GM23338 (cell line): ENCODE results near the gene RHOA. TPM values are rescaled to one million over a fixed set of nuclear protein-coding genes. Genes with fewer than 3 reads are reported as not detected.

ENCODE experiments used
- ATAC-seq: fragments of 200-7000 bp; cut with Tn5 transposase; 3 replicates; pipeline ENCODE4 v1.9.1; 2020
- DNase-seq: peaks from one replicate; pipeline ENCODE4 v3.0.0-alpha.2; 2015; ENCODE audit warnings: low spot score
- H2AFZ ChIP-seq: fragments of 200-600 bp; sonication (generic); 2 replicates; pipeline ENCODE4 v1.8.0; 2016; ENCODE audit warnings: antibody characterized with exemption, mild to moderate bottlenecking, moderate library complexity
- H3F3A ChIP-seq: fragments of 200-600 bp; sonication (generic); replicated peaks from 2 replicates; pipeline ENCODE4 v1.8.0; 2017; ENCODE audit warnings: antibody characterized with exemption, mixed run types, low read depth
- H3K27ac ChIP-seq: fragments of 200-600 bp; sonication (generic); 2 replicates; pipeline ENCODE4 v1.6.1; 2016; ENCODE audit warnings: low read depth
- H3K27me3 ChIP-seq: fragments of 200-600 bp; sonication (generic); 2 replicates; pipeline ENCODE4 v1.8.0; 2016; ENCODE audit warnings: mild to moderate bottlenecking, mixed run types, moderate library complexity; ENCODE audit not compliant: insufficient read depth
- H3K36me3 ChIP-seq: fragments of 200-600 bp; sonication (generic); 2 replicates; pipeline ENCODE4 v1.8.0; 2016; ENCODE audit warnings: mild to moderate bottlenecking; ENCODE audit not compliant: insufficient read depth
- H3K4me1 ChIP-seq: fragments of 200-600 bp; sonication (generic); 2 replicates; pipeline ENCODE4 v1.8.0; 2016; ENCODE audit warnings: mild to moderate bottlenecking, moderate library complexity; ENCODE audit not compliant: insufficient read depth
- H3K4me2 ChIP-seq: fragments of 200-600 bp; sonication (generic); 2 replicates; pipeline ENCODE4 v1.7.1; 2017; ENCODE audit warnings: mixed run types
- H3K4me3 ChIP-seq: fragments of 200-600 bp; sonication (generic); 2 replicates; pipeline ENCODE4 v1.6.1; 2016; ENCODE audit warnings: mixed run types
- H3K79me2 ChIP-seq: fragments of 200-600 bp; sonication (generic); replicated peaks from 2 replicates; pipeline ENCODE4 v1.8.0; 2017; ENCODE audit warnings: mild to moderate bottlenecking; ENCODE audit not compliant: insufficient read depth
- H3K9me2 ChIP-seq: fragments of 200-600 bp; sonication (generic); 2 replicates; pipeline ENCODE4 v1.8.0; 2017; ENCODE audit not compliant: insufficient read depth
- H4K20me1 ChIP-seq: fragments of 200-600 bp; sonication (generic); replicated peaks from 2 replicates; pipeline ENCODE4 v1.8.0; 2017; ENCODE audit warnings: mild to moderate bottlenecking; ENCODE audit not compliant: insufficient read depth
- H3K27ac Mint-ChIP-seq: 2 replicates; pipeline ENCODE4 v1.8.0; 2020; ENCODE audit warnings: inconsistent platforms, mild to moderate bottlenecking, moderate library complexity, mixed read lengths
- H3K27me3 Mint-ChIP-seq: 3 replicates; pipeline ENCODE4 v1.8.0; 2022; ENCODE audit warnings: low read depth, mild to moderate bottlenecking, moderate library complexity, mixed read lengths, inconsistent platforms; ENCODE audit not compliant: insufficient read depth, poor library complexity
- H3K36me3 Mint-ChIP-seq: 3 replicates; pipeline ENCODE4 v1.8.0; 2021; ENCODE audit warnings: low read depth, mild to moderate bottlenecking, inconsistent platforms, moderate library complexity, mixed read lengths
- H3K4me1 Mint-ChIP-seq: 3 replicates; pipeline ENCODE4 v1.8.0; 2020; ENCODE audit warnings: mild to moderate bottlenecking, inconsistent platforms, mixed read lengths
- H3K4me3 Mint-ChIP-seq: 3 replicates; pipeline ENCODE4 v1.8.0; 2021; ENCODE audit warnings: moderate library complexity, mild to moderate bottlenecking, inconsistent platforms, mixed read lengths
- H3K9me3 Mint-ChIP-seq: 3 replicates; pipeline ENCODE4 v1.8.0; 2020; ENCODE audit warnings: moderate library complexity, mild to moderate bottlenecking, inconsistent platforms, mixed read lengths
- CREB1 ChIP-seq: fragments of 250-450 bp; sonication (Bioruptor Pico); IDR thresholded peaks from 2 replicates; pipeline ENCODE4 v1.5.0; 2020; ENCODE audit warnings: low read depth, mild to moderate bottlenecking, moderate library complexity
- EZH2 ChIP-seq: fragments of 200-600 bp; sonication (generic); IDR thresholded peaks from one replicate; pipeline ENCODE4 v1.8.0; 2017; ENCODE audit warnings: antibody characterized with exemption, mild to moderate bottlenecking, low read depth; ENCODE audit not compliant: unreplicated experiment
- EZH2phosphoT487 ChIP-seq: fragments of 200-600 bp; sonication (generic); IDR thresholded peaks from one replicate; pipeline ENCODE4 v1.8.1; 2018; ENCODE audit warnings: antibody characterized with exemption; ENCODE audit not compliant: unreplicated experiment
- JUNB ChIP-seq: IDR thresholded peaks from one replicate; pipeline ENCODE4 v1.6.1; 2016; ENCODE audit warnings: antibody characterized with exemption; ENCODE audit not compliant: unreplicated experiment
- STAT1 ChIP-seq: IDR thresholded peaks from one replicate; pipeline ENCODE4 v1.6.1; 2016; ENCODE audit warnings: antibody characterized with exemption; ENCODE audit not compliant: unreplicated experiment
- ZNF114 ChIP-seq: fragments of 250-450 bp; sonication (Bioruptor Pico); IDR thresholded peaks from 2 replicates; pipeline ENCODE4 v1.5.0; 2020; ENCODE audit warnings: mild to moderate bottlenecking, moderate library complexity
- ZNF331 ChIP-seq: fragments of 250-450 bp; sonication (Bioruptor Pico); IDR thresholded peaks from 2 replicates; pipeline ENCODE4 v1.5.0; 2020; ENCODE audit warnings: low read depth, mild to moderate bottlenecking, moderate library complexity
- polyA plus RNA-seq: library from polyadenylated mRNA; unstranded; fragments of >200 nt; fragmentation: Nextera tagmentation; extraction: Ambion mirVana; gene quantifications from 2 replicates; pipeline ENCODE4 v1.2.1, GENCODE V29; 2016
- total RNA-seq: library from RNA; depleted of rRNA; stranded (reverse); fragments of >200 nt; shearing (Covaris generic); gene quantifications from 2 replicates; pipeline ENCODE4 v1.2.3, GENCODE V29; 2014

The RHOA gene
- total and polyA plus RNA-seq, 2 experiments from 2014 or later = 248 to 373 TPM

DNA sequence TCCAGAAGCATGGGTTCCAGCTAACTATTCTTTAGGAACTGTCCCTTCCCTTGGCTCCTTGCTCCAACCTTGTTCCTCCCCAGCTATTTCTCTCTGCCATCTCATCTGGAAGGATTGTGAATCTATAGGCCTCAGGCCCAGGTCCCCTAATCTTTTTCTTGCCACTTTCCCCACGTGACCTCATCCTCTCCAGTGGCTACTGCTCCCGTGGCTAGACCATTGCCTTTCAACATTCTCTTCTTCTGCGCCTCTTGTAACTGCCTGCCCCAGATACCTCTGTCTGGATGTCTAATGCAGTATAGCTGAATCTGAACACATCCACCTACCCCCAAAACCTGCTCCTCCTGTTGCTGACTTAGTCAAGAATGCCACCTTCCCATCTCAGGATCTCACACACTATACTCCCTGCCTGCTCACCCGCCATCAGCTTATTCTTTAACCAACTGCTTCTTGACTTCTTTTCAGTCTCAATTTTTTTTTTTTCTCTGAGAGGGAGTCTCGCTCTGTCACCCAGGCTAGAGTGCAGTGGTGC, 58.8 kb downstream of the RHOA start:
- H3K4me3 Mint-ChIP-seq = no peak overlapping the region
- no peaks in the 10 kb centered on the region for H3K27me3 ChIP-seq

DNA sequence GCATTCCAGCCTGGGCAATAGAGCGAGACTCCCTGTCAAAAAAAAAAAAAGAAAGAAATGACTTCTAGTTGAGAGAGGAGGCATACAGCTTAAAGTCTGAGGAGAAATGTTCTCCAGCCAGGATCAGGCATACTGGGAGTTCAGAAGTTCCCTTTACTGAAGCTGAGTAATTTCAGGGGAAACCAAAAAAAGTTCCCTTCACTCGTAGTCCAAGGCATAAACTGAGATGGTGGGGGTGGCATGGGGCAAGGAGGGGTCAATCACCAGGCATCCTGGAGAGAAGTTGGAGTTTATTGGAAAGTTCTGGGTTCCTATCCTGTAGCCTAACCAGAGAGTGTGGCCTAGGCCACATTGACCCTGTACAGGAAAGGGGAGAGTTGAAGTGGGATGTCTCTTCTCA, 59.5 kb downstream of the RHOA start:
- Histone ChIP-seq H3K27me3 (no peaks in the 10 kb centered on the region), H3K4me2 (no peak overlapping the region), H3F3A (0 out of 2 replicates have a peak, but pooled peaks cover 4% of the 10 kb centered on the region), H3K4me3 (no peak overlapping the region), H3K79me2 (peaks cover 11% of the 10 kb centered on the region), H3K27ac (no peak overlapping the region), H2AFZ (no peak overlapping the region), H3K36me3 (peaks cover 7% of the 10 kb centered on the region), H3K4me1 (0 out of 2 replicates have a peak, but pooled peaks cover 4% of the 10 kb centered on the region), H4K20me1 (peaks cover 7% of the 10 kb centered on the region), H3K9me2 (no peaks in the 10 kb centered on the region)
- DNase-seq (no peak), ATAC-seq (no peak)
- Mint-ChIP-seq H3K4me1 (peaks cover 9% of the 10 kb centered on the region), H3K36me3 (peaks cover 34% of the 10 kb centered on the region), H3K27ac (no peak overlapping the region), H3K27me3 (peaks cover 9% of the 10 kb centered on the region), H3K9me3 (peaks cover 2% of the 10 kb centered on the region; the same call in 1 of the 3 replicates), H3K4me3 (no peak overlapping the region)
- TF ChIP-seq EZH2phosphoT487 (no peak), CREB1 (CRISPR knock-in tag) (no peak)

More for the DNA sequence above, 58.8 kb downstream of the RHOA start:
- ATAC-seq (no peak), DNase-seq (no peak)
- H3K9me3 Mint-ChIP-seq = peaks cover 2% of the 10 kb centered on the region; the same call in 1 of the 3 replicates
- no peak overlapping the region for H3K4me2 ChIP-seq
- peaks cover 7% of the 10 kb centered on the region for H3K36me3 ChIP-seq
- peaks cover 7% of the 10 kb centered on the region for H4K20me1 ChIP-seq
- TF ChIP-seq ZNF331 (CRISPR knock-in tag) (no peak), STAT1 (no peak), JUNB (no peak)
- peaks cover 39% of the 10 kb centered on the region for H3K36me3 Mint-ChIP-seq
- no peak overlapping the region for H3K4me3 ChIP-seq
- H3K79me2 ChIP-seq = peaks cover 17% of the 10 kb centered on the region
- H3K9me2 ChIP-seq = no peaks in the 10 kb centered on the region
- H2AFZ ChIP-seq = no peak overlapping the region
- H3F3A ChIP-seq = 0 out of 2 replicates have a peak, but pooled peaks cover 4% of the 10 kb centered on the region
- H3K4me1 ChIP-seq = 0 out of 2 replicates have a peak, but pooled peaks cover 4% of the 10 kb centered on the region
- no peak overlapping the region for H3K27ac Mint-ChIP-seq
- H3K27me3 Mint-ChIP-seq = peaks cover 13% of the 10 kb centered on the region
- H3K4me1 Mint-ChIP-seq = peaks cover 9% of the 10 kb centered on the region
- no peak overlapping the region for H3K27ac ChIP-seq

DNA sequence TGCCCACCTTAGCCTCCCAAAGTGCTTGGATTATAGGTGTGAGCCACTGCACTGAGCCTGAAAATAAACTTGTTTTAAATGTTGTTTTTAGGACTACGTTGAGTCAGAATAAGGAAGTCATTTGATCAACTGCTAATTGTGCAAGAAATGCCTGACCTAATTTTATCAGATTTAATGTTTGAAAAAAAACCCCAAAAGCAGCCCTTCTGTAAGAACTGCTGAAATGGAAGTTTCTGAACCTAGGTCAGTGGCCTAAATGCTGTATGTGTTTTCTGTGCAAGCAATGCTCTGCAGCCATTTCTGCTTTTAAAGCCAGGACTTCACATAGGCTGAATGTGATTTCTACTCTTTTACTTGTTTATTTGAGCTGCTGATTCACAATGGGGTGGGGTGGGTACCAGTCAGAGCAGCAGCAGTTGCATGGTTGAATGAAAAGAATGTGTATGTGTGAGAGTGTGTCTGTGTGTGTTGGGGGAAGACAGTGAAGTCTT, 60.2 kb downstream of the RHOA start:
- Mint-ChIP-seq H3K36me3 (peaks cover 27% of the 10 kb centered on the region), H3K27ac (no peak overlapping the region), H3K4me3 (no peak overlapping the region), H3K27me3 (peaks cover 6% of the 10 kb centered on the region), H3K4me1 (peaks cover 8% of the 10 kb centered on the region), H3K9me3 (peaks cover 2% of the 10 kb centered on the region; the same call in 1 of the 3 replicates)
- Histone ChIP-seq H4K20me1 (peaks cover 2% of the 10 kb centered on the region; the same call in 1 of the 2 replicates), H3K27me3 (no peaks in the 10 kb centered on the region), H2AFZ (no peak overlapping the region), H3K79me2 (peaks cover 4% of the 10 kb centered on the region; the same call in 1 of the 2 replicates), H3K9me2 (no peaks in the 10 kb centered on the region), H3K36me3 (peaks cover 6% of the 10 kb centered on the region), H3F3A (0 out of 2 replicates have a peak, but pooled peaks cover 4% of the 10 kb centered on the region), H3K4me3 (no peak overlapping the region), H3K4me1 (no peaks in the 10 kb centered on the region), H3K27ac (no peak overlapping the region), H3K4me2 (no peak overlapping the region)
- TF ChIP-seq ZNF114 = no peak
- no peak for TF ChIP-seq EZH2
- DNase-seq = no peak
- peak; percentile 33; the same call in 2 of the 3 replicates for ATAC-seq
